Stimulated activated CD4-positive, alpha-beta T cell treated with anti-CD3 and anti-CD28 coated beads, Interleukin-1b, Interleukin-23, amount 100 ng/mL, for 1 hour (primary cell): ENCODE measurements around the gene PTRH1.
"Not testable (repeated sequence)": the region's sequence is repeated elsewhere in the genome, so short reads cannot be mapped to it uniquely, and the experiment has no call there.

Experiments used
- DNase-seq, 2 donors: peaks; one replicate each; pipeline ENCODE4 v3.0.0-alpha.2; 2020; ENCODE audit warnings: low read depth in 2 of 2

Gene PTRH1, protein sequence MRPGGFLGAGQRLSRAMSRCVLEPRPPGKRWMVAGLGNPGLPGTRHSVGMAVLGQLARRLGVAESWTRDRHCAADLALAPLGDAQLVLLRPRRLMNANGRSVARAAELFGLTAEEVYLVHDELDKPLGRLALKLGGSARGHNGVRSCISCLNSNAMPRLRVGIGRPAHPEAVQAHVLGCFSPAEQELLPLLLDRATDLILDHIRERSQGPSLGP

DNA sequence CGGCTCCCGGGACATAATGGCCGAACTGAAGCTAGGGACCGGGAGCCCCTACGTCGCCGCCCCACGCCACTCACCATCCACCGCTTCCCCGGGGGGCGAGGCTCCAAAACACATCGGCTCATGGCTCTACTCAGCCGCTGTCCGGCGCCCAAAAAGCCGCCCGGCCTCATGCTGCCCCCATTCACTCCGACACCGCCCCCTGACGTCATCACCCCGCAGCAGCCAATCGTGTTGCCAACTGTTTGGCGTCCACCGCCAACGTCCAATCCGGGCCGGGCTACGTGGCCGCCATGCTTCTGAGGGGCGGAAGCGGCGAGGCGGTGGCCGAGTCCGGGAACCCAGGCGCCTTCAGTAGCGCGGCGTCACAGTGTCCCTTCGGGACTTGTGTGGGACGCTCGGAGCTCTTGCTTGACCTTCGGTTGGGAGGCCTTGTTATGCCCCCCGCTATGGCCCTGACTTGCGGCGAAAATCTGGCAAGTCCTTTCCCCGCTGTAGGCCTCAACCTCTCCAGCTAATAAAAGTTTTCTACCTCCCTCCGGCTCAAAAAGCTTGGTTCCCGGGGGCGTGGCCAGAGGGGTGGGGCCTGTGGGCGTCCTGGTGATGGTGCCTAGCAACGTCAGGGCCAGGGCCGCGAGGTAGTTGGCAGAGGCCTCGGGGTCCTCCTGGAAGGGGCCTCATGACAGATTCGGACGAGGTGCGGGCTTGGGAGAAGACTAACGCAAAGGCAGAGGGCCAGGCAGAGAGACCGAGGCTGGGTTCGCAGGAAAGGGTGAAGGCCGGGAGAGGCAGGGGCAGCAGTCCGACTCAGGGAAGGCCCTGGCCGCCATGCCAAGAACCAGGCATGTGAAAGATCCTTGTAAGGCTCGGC, at the start of gene PTRH1, which contains the start of gene TTC16:
Gene PTRH1 (minus strand): TSS at position 194 of the 868 bp plus-strand sequence. CDS start 24 bp downstream, at position 170.
Gene TTC16 (plus strand): TSS at position 610 of the 868 bp plus-strand sequence. CDS start 67 bp downstream, at position 677.
- peak; percentile 85 to 98 for DNase-seq

- no peak for DNase-seq
Measured at GRCh38 chr9:127763918-127764384, 48.5 kb upstream of the PTRH1 start.

GRCh38 chr9:127762111-127762676, 46.7 kb upstream of the PTRH1 start:
- DNase-seq, result no peak

GRCh38 chr9:127761491-127761956, 46.1 kb upstream of the PTRH1 start:
- no peak for DNase-seq

DNA sequence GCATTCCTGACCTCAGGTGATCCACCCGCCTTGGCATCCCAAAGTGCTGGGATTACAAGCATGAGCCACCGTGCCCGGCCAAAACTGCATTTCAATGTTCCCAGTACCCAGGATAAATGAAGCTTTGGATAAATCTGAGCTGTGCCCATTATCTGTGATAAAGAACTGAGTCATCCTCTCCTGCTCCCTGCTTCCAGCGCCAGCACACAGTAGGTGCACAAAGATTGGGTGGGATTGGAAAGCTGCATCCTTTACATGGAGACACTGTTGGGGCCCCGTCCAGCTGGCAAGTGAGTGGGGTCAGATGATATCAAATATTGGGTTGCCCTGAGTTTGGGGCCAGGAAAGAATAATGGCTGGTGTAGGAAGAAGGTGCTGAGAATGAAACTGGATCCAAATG, 45.6 kb upstream of the PTRH1 start:
- DNase-seq, result no peak

DNA sequence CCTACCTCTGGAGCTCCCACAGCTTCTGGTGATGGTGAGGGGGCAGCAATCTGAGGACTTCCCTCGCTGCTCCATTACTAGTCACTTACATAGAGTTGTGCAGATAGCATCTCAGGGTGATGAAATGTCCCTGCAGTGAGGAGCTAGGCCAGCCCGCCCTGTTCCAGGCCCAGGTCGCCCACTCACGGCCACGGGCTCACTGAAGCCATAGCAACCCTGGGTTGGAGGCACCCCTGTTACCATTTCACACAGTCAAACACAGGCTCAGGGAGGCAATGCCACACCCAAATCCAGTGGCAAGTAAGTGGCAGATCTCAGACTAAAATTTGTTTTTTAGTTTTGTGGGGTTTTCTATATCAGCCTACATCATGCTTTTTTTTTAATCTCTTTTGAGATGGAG, 43.4 kb upstream of the PTRH1 start:
- DNase-seq, result no peak

DNA sequence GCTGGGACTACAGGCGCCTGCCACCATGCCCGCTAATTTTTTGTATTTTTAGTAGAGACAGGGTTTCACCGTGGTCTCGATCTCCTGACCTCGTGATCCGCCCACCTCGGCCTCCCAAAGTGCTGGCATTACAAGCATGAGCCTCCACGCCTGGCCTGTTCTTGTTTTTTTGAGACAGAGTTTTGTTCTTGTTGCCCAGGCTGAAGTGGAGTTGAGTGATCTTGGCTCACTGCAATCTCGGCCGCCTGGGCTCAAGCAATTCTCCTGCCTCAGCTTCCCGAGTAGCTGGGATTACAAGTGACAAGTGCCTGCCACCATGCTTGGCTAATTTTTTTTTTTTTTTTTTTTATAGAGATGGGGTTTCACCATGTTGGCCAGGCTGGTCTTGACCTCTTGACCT, 41.3 kb upstream of the PTRH1 start:
- not testable (repeated sequence) for DNase-seq

GRCh38 chr9:127756233-127756632, 40.8 kb upstream of the PTRH1 start:
- DNase-seq, result no peak

DNA sequence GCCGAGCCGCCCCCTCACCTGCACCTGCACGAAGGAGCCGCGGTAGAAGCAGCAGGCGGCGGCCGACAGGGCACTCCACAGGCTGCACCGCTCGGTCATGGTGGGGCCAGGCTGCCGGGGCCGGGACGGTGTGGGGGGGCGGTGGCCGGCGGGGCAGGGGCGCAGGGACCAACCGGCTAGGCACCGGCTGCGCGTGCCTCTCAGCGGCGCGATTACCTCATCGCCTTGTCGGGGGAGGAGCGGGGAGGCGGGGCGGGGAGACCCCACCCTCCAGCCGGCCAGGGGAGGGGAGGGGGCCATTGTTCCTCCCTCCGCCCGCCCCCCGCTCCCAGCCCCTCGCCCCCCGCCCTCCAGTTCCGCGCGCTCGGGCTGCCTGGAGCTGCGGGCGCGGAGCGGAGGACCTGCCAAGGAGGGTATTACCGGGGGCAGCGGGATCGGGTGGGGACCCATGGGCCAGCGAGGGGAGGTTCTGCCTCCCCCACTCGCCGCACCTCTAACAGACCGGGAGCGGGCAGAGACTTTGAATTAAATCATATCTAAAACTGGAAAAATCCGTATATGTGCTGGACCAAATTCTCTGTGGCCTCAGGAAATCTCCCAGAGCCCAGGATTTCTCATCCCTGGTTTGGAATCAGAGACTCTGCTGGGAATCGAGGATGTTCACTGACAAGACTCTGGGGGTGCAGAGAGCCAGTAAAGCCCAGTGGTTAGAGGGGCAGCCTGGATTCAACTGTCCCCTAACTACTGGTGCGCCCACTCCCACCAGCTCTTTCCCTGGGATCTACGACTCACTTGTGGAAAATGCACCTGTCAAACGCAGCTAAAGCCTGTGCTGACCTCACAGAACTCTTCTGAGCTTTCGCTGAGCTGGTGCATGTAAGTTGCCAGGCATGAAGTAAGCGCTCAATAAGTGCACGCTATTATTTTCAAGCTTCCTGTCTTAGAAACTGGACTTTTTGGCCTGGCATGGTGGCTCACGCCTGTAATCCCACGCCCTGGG, 39.9 kb upstream of the PTRH1 start:
- no peak for DNase-seq

- DNase-seq, result no peak
Measured at GRCh38 chr9:127754099-127755060, 38.9 kb upstream of the PTRH1 start.

GRCh38 chr9:127753622-127754021, 38.2 kb upstream of the PTRH1 start:
- DNase-seq, result no peak

GRCh38 chr9:127753148-127753547, 37.7 kb upstream of the PTRH1 start:
- no peak for DNase-seq

DNA sequence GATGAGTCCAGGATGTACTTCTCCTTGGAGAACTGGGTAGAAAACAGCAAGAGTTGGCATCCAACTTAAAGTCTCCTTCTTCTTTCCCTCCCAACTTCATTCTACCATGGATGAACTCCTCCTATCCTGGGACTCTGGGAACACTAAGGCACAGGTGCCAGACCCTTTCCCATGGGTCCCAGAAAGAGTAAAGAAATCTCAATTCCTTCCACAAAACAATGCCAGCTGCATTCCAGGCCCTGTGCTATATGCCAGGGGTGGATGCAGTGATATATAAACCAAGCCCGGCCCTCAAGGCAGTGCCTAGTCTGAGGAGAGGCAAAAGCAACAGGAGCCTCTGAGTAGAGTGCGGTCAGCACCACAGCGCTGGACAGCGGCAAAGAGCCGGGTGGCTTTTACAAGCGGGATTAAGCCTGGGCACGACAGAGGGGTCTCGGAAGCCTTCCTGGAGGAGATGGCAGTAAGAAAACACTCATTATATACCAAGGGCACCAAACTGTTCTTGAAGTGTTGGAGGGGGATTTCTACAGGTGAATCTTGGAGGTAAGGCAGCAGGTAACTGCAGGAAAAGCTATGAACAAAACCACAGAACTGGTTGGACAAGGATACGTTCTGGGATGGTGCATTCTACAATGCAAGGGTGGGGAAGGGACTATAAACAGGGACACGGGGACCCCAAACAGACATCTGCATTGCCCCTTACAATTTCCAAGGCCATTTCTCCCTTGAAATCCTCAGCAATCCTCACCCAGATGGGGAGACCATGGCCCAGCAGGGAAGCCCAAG, 36.0 kb upstream of the PTRH1 start:
- no peak for DNase-seq

DNA sequence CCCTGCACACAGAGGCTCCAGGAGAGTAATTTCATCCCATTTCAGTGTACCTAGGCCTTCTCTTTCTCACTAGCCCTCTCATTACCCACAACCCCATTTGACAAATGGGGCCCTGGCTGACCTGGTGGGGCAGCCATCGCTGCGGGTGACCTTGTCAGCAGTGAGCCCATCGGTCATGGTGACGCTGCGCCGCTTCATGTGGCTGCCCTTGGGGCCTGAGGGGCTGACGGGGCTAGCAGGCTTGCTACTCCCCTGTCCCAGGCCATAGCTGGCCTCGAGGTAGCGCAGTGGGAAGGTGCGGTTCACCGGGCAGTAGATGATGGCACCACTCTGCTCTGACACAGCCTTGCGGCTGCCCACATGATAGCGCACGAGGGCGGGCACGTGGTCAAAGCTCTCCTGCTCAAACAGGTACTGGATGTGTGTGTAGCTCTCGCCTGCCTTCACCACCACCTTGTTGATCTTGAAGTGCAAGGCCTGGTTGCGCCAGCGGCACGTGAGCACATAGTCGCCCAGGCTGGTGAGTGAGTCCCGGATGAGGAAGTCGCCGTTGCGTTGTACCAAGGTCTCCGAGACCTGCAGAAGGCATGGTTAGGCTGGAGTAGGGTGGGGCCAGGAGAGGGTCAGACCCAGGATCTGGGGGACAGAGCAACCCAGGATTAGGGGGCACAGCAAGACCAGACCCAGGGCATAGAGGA, 33.8 kb upstream of the PTRH1 start:
- no peak for DNase-seq

DNA sequence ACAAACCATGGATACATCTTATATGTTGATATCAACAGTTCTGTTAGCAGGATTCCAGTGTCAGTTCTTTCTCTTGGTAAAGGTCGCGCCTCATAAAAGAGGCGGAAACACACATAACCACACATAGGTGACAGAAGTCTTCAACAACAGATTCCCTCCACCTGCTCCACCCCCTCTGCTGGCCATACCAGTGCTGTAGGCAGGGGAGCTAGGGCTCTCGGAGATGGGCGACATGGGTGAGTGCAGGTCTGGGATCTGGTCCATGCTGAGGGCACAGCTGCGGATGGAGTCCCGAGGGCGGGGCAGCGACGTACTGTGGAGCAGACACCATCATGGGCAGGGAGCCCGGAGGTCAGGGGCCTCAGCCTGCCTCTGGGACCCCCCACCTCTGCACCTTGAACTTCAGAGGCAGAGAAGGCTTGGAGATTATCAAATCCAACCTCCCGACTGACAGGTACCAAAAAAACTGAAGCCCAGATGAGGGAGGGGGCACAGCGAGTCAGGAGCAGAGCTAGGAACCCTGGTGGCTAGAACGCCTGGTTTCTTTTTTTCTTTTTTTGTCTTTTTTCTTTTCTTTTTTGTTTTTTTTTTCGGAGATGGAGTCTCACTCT, 31.6 kb upstream of the PTRH1 start:
- no peak for DNase-seq

- DNase-seq, result no peak
Measured at GRCh38 chr9:127744398-127745110, 29.1 kb upstream of the PTRH1 start.

DNA sequence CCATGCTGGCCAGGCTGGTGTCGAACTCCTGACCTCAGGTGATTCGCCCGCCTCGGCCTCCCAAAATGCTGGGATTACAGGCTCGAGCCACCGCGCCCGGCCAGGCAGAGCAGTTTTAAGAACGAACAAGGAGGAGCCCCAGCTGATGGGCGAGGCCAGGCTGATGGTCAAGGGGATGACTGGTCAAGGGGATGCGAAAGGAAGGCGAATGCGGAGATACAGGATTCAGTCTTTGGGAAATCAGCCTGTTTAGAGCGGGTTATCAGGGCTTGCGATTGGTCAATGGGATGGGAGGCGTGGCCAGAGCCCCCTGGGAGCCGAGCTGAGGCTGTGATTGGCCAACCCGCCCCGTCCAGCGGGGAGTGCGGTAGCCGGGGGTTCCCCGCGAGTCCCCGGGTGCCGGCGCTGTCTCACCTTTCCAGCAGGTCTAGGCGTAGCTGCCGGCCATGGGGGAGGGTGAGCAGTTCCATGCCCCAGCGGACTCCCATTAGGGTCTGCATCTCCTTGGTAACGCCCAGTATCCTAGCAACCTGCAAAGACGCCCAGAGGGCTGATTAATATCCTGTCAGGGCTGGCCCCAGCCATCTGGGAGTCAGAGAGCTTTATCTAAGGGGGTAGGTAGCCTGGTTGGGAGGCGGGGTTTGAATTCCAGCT, 27.1 kb upstream of the PTRH1 start:
- DNase-seq, result no peak
